Kidney (tissue), 14 donors: ENCODE results near the gene CPED1. TPM values are rescaled to one million over a fixed set of nuclear protein-coding genes. Genes with fewer than 3 reads are reported as not detected.
"Not testable (repeated sequence)": the region's sequence is repeated elsewhere in the genome, so short reads cannot be mapped to it uniquely, and the experiment has no call there.

ENCODE experiments used
- DNase-seq, 5 donors: peaks; one replicate each; pipeline ENCODE4 v3.0.0-alpha.2; 2013 to 2020
- FAIRE-seq: peaks from 2 replicates; lab custom pipeline; 2012; peaks lifted over from hg19 to GRCh38; lab: Jason Lieb, UNC
- H3K27ac ChIP-seq, 2 donors: one replicate each; pipeline ENCODE4 v1.7.0; 2013; ENCODE audit warnings: low read depth in 2 of 2, low read length in 2 of 2, inconsistent platforms in 1 of 2
- H3K27me3 ChIP-seq: one replicate; pipeline ENCODE4 v1.7.1; 2013; ENCODE audit warnings: low read length, inconsistent platforms; ENCODE audit not compliant: control insufficient read depth, insufficient read depth
- H3K36me3 ChIP-seq, 3 donors: one replicate each; pipeline versions ENCODE4 v1.7.0 to v1.7.1; 2013; ENCODE audit warnings: low read length in 3 of 3, control low read depth in 1 of 3, inconsistent platforms in 1 of 3; ENCODE audit not compliant: insufficient read depth in 3 of 3, control insufficient read depth in 2 of 3
- H3K4me1 ChIP-seq, 3 donors: one replicate each; pipeline versions ENCODE4 v1.7.0 to v1.7.1; 2013; ENCODE audit warnings: low read length in 3 of 3, inconsistent platforms in 1 of 3, low read depth in 1 of 3; ENCODE audit not compliant: control insufficient read depth in 2 of 3, insufficient read depth in 2 of 3
- H3K4me3 ChIP-seq, 3 donors: one replicate each; pipeline versions ENCODE4 v1.7.0 to v1.8.1; 2013; ENCODE audit warnings: low read length in 3 of 3, control low read depth in 1 of 3, inconsistent platforms in 1 of 3
- H3K9ac ChIP-seq, 3 donors: one replicate each; pipeline versions ENCODE4 v1.7.0 to v1.7.1; 2013; ENCODE audit warnings: low read length in 3 of 3, control low read depth in 1 of 3, inconsistent platforms in 1 of 3
- H3K9me3 ChIP-seq, 3 donors: one replicate each; pipeline versions ENCODE4 v1.7.0 to v1.7.1; 2013; ENCODE audit warnings: low read length in 3 of 3, control low read depth in 1 of 3, inconsistent platforms in 1 of 3; ENCODE audit not compliant: control insufficient read depth in 2 of 3, insufficient read depth in 1 of 3
- CTCF ChIP-seq: IDR thresholded peaks from 3 replicates; pipeline ENCODE4 v1.5.1; 2012; ENCODE audit warnings: mild to moderate bottlenecking, moderate library complexity, borderline replicate concordance; ENCODE audit not compliant: insufficient read depth; ENCODE audit errors: extremely low read depth
- intact Hi-C: fragments of 100-400 bp; cut with DNase I; formaldehyde crosslinking; loops from one replicate; pipeline ENCODE4 v1.11.1; 2022
- polyA plus RNA-seq: library from polyadenylated mRNA; stranded (reverse); fragments of 350-450 nt; fragmentation: Illumina TruSeq; extraction: RNeasy Lipid Tissue Mini Kit (QIAGEN cat#74804); gene quantifications from one replicate; pipeline ENCODE4 v1.2.3, GENCODE V29; 2014; ENCODE audit warnings: low read depth, low replicate concordance; ENCODE audit not compliant: insufficient read depth
- total RNA-seq: library from RNA; stranded (reverse); fragmentation: NEBNext Ultra II Directional; extraction: Animal tissue kit (Norgen Biotek cat#: 25700); gene quantifications from one replicate; pipeline ENCODE4 v1.2.1, GENCODE V29; 2021
- donor health status: control.
- donor health status: control.
- donor health status: control.
- donor health status: control.
- donor health status: control.
- donor health status: DM: yes; HTN: yes; CAD: no.
- donor health status: Normal renal cell carcinoma (clear cell type).

The CPED1 gene
- total and polyA plus RNA-seq, 2 donors from 2014 or later = 2.9 to 16.9 TPM

GRCh38 chr7:121286742-121287734, 298.5 kb downstream of the CPED1 start:
- TF ChIP-seq CTCF = no peak
- H3K4me1 ChIP-seq = no peaks in the 10 kb centered on the region
- no peak for FAIRE-seq
- H3K9ac ChIP-seq = no peak overlapping the region
- intact Hi-C loops = no loop called here
- H3K27ac ChIP-seq = no peak overlapping the region
- H3K9me3 ChIP-seq = no peaks in the 10 kb centered on the region
- H3K27me3 ChIP-seq = no peaks in the 10 kb centered on the region
- no peaks in the 10 kb centered on the region for H3K36me3 ChIP-seq
- H3K4me3 ChIP-seq = no peak overlapping the region
- no peak for DNase-seq

- no peak for TF ChIP-seq CTCF
- DNase-seq (peak in 2 of 5 donors; percentile 18 to 25), FAIRE-seq (no peak)
- no peaks in the 10 kb centered on the region for H3K27me3 ChIP-seq
- H3K4me1 ChIP-seq = no peaks in the 10 kb centered on the region
- H3K36me3 ChIP-seq = no peaks in the 10 kb centered on the region
- H3K9me3 ChIP-seq = no peaks in the 10 kb centered on the region
- H3K27ac ChIP-seq = no peak overlapping the region
- H3K9ac ChIP-seq = no peak overlapping the region
- intact Hi-C loops = no loop called here
- H3K4me3 ChIP-seq = no peak overlapping the region
Measured at GRCh38 chr7:121288894-121289293, 300.4 kb downstream of the CPED1 start.

- intact Hi-C loops, H3K27me3 ChIP-seq, H3K27ac ChIP-seq, H3K9ac ChIP-seq, DNase-seq, H3K36me3 ChIP-seq, H3K4me1 ChIP-seq, H3K9me3 ChIP-seq, H3K4me3 ChIP-seq, FAIRE-seq: not testable (repeated sequence)
Measured at GRCh38 chr7:121289930-121290329, 301.4 kb downstream of the CPED1 start.

- H3K4me1 ChIP-seq = no peaks in the 10 kb centered on the region
- no peak for FAIRE-seq
- no peaks in the 10 kb centered on the region for H3K27me3 ChIP-seq
- TF ChIP-seq CTCF = no peak
- no peak for DNase-seq
- no peak overlapping the region for H3K9ac ChIP-seq
- H3K36me3 ChIP-seq = no peaks in the 10 kb centered on the region
- no peak overlapping the region for H3K27ac ChIP-seq
- intact Hi-C loops = no loop called here
- no peaks in the 10 kb centered on the region for H3K9me3 ChIP-seq
- H3K4me3 ChIP-seq = no peak overlapping the region
Measured at GRCh38 chr7:121294448-121294992, 306.0 kb downstream of the CPED1 start.
